Endodermal cell (in vitro differentiated cells): ENCODE data around the gene KIF5B. TPM values are rescaled to one million over a fixed set of nuclear protein-coding genes. Genes with fewer than 3 reads are reported as not detected.
A peak's percentile ranks its signal among the peaks of the same experiment; 100 is the strongest.
"Not testable (repeated sequence)": the region's sequence is repeated elsewhere in the genome, so short reads cannot be mapped to it uniquely, and the experiment has no call there.

Experiments used
- DNase-seq: peaks from one replicate; pipeline ENCODE4 v3.0.0-alpha.2; 2017
- H3K27ac ChIP-seq: 2 replicates; pipeline ENCODE4 v1.5.1; 2013; ENCODE audit warnings: mild to moderate bottlenecking, low read depth, low read length, moderate library complexity
- H3K27me3 ChIP-seq: 2 replicates; pipeline ENCODE4 v1.6.1; 2013; ENCODE audit warnings: mild to moderate bottlenecking, low read length, moderate library complexity; ENCODE audit not compliant: insufficient read depth, control insufficient read depth, poor library complexity, severe bottlenecking
- H3K36me3 ChIP-seq: 2 replicates; pipeline ENCODE4 v1.7.0; 2013; ENCODE audit warnings: mild to moderate bottlenecking, low read length, moderate library complexity; ENCODE audit not compliant: control insufficient read depth, insufficient read depth
- H3K4me1 ChIP-seq: one replicate; pipeline ENCODE4 v1.7.0; 2013; ENCODE audit warnings: low read length; ENCODE audit not compliant: control insufficient read depth, insufficient read depth
- H3K4me3 ChIP-seq: 2 replicates; pipeline ENCODE4 v1.5.1; 2013; ENCODE audit warnings: mild to moderate bottlenecking, low read length, moderate library complexity
- H3K9ac ChIP-seq: 2 replicates; pipeline ENCODE4 v1.6.1; 2013; ENCODE audit warnings: mild to moderate bottlenecking, low read length, moderate library complexity; ENCODE audit not compliant: poor library complexity, severe bottlenecking; ENCODE audit errors: extremely low read depth
- H3K9me3 ChIP-seq: 2 replicates; pipeline ENCODE4 v1.6.1; 2013; ENCODE audit warnings: mild to moderate bottlenecking, low read length, moderate library complexity; ENCODE audit not compliant: control insufficient read depth
- H3K27ac Mint-ChIP-seq: 2 replicates; pipeline ENCODE4 v1.8.0; 2020; ENCODE audit warnings: mixed read lengths
- H3K27me3 Mint-ChIP-seq: 2 replicates; pipeline ENCODE4 v1.8.0; 2021; ENCODE audit warnings: mild to moderate bottlenecking, mixed read lengths; ENCODE audit not compliant: insufficient read depth
- H3K36me3 Mint-ChIP-seq: 2 replicates; pipeline ENCODE4 v1.8.0; 2020; ENCODE audit warnings: low read depth, mixed read lengths
- H3K4me1 Mint-ChIP-seq: 2 replicates; pipeline ENCODE4 v1.8.0; 2020; ENCODE audit warnings: mixed read lengths
- H3K4me3 Mint-ChIP-seq: 2 replicates; pipeline ENCODE4 v1.8.0; 2020; ENCODE audit warnings: mild to moderate bottlenecking, moderate library complexity, mixed read lengths
- H3K9me3 Mint-ChIP-seq: 2 replicates; pipeline ENCODE4 v1.8.0; 2020; ENCODE audit warnings: mild to moderate bottlenecking, mixed read lengths
- CTCF ChIP-seq: fragments of 200-600 bp; sonication (generic); conservative IDR thresholded peaks from 2 replicates; pipeline ENCODE4 v1.5.0; 2021; ENCODE audit warnings: antibody characterized with exemption, mild to moderate bottlenecking
- WGBS, 2 experiments: methylation state at CpG; one replicate each; pipeline versions ENCODE4 v1.1.5 to v1.1.7; 2013; ENCODE audit warnings: missing lambda C conversion rate in 2 of 2, mixed read lengths in 1 of 2; ENCODE audit not compliant: insufficient coverage in 1 of 2, insufficient read length in 1 of 2; 5-methylcytosine and 5-hydroxymethylcytosine counted together
- total RNA-seq, 2 donors: library from RNA; stranded (reverse); fragmentation: NEBNext Ultra II Directional in 1 of 2; extraction: Animal tissue kit (Norgen Biotek cat#: 25700) in 1 of 2; gene quantifications; 2 replicates in 1 of 2; 3 replicates in 1 of 2; pipeline ENCODE4 v1.2.1, GENCODE V29; 2021

The KIF5B gene
- total RNA-seq, 2 donors from 2014 or later: 90.8 to 104 TPM

- peak overlapping the region; percentile 37 for H3K27ac Mint-ChIP-seq
- DNase-seq: no peak
- H3K4me1 ChIP-seq: no peaks in the 10 kb centered on the region
- peaks cover 69% of the 10 kb centered on the region for H3K36me3 ChIP-seq
- no peak overlapping the region for H3K4me3 Mint-ChIP-seq
- no peak overlapping the region for H3K4me3 ChIP-seq
- no peak overlapping the region for H3K9ac ChIP-seq
- no peaks in the 10 kb centered on the region for H3K9me3 ChIP-seq
- H3K27ac ChIP-seq: no peak overlapping the region
- WGBS, 2 experiments: 93 to 100% methylated on average over 1 of the region's 1 CpG
- H3K4me1 Mint-ChIP-seq: peaks cover 35% of the 10 kb centered on the region
- TF ChIP-seq CTCF: no peak
- H3K36me3 Mint-ChIP-seq: peaks cover 57% of the 10 kb centered on the region
- H3K27me3 Mint-ChIP-seq: no peaks in the 10 kb centered on the region
- H3K27me3 ChIP-seq: no peaks in the 10 kb centered on the region
- no peaks in the 10 kb centered on the region for H3K9me3 Mint-ChIP-seq
Measured at GRCh38 chr10:32048282-32048681, 7.9 kb downstream of the KIF5B start.

GRCh38 chr10:32047881-32048280 lies 8.3 kb downstream of the KIF5B start:
- Mint-ChIP-seq H3K27ac (peak overlapping the region; percentile 37), H3K4me3 (no peak overlapping the region)

GRCh38 chr10:32046151-32046550 lies 10.1 kb downstream of the KIF5B start:
- Histone ChIP-seq H3K4me3 (no peak overlapping the region), H3K36me3 (peaks cover 77% of the 10 kb centered on the region), H3K27me3 (no peaks in the 10 kb centered on the region), H3K9ac (no peak overlapping the region), H3K27ac (no peak overlapping the region), H3K4me1 (no peaks in the 10 kb centered on the region), H3K9me3 (no peaks in the 10 kb centered on the region)
- Mint-ChIP-seq H3K4me1 (peaks cover 32% of the 10 kb centered on the region), H3K4me3 (no peak overlapping the region), H3K27ac (no peak overlapping the region), H3K27me3 (no peaks in the 10 kb centered on the region), H3K36me3 (peaks cover 69% of the 10 kb centered on the region), H3K9me3 (no peaks in the 10 kb centered on the region)
- no peak for DNase-seq
- WGBS, 2 experiments: 94 to 100% methylated on average over 3 of the region's 3 CpGs
- no peak for TF ChIP-seq CTCF

More at GRCh38 chr10:32047881-32048280, 8.3 kb downstream of the KIF5B start:
- peaks cover 59% of the 10 kb centered on the region for H3K36me3 Mint-ChIP-seq
- peaks cover 35% of the 10 kb centered on the region for H3K4me1 Mint-ChIP-seq
- no peaks in the 10 kb centered on the region for H3K4me1 ChIP-seq
- DNase-seq: no peak
- H3K9ac ChIP-seq: no peak overlapping the region
- no peaks in the 10 kb centered on the region for H3K27me3 Mint-ChIP-seq
- no peak overlapping the region for H3K27ac ChIP-seq
- no peaks in the 10 kb centered on the region for H3K27me3 ChIP-seq
- no peak overlapping the region for H3K4me3 ChIP-seq
- H3K36me3 ChIP-seq: peaks cover 72% of the 10 kb centered on the region
- H3K9me3 ChIP-seq: no peaks in the 10 kb centered on the region
- TF ChIP-seq CTCF: no peak
- H3K9me3 Mint-ChIP-seq: no peaks in the 10 kb centered on the region

- H3K27ac ChIP-seq, H3K4me3 ChIP-seq, H3K4me1 ChIP-seq, H3K4me3 Mint-ChIP-seq, H3K27me3 ChIP-seq, H3K9me3 ChIP-seq, H3K9me3 Mint-ChIP-seq, H3K9ac ChIP-seq, DNase-seq, H3K27me3 Mint-ChIP-seq: not testable (repeated sequence)
- H3K36me3 ChIP-seq: peaks cover 80% of the 10 kb centered on the region
- WGBS, 2 experiments: 92 to 96% methylated on average over 3 to 8 of the region's 8 CpGs
- H3K4me1 Mint-ChIP-seq: peaks cover 17% of the 10 kb centered on the region
- peak overlapping the region; percentile 62 for H3K27ac Mint-ChIP-seq
- peaks cover 76% of the 10 kb centered on the region for H3K36me3 Mint-ChIP-seq
Measured at GRCh38 chr10:32042730-32043129, 13.5 kb downstream of the KIF5B start.
